ENCODE data around the gene CAMTA1.

CAMTA1 gene

GRCh38 chr1:6796095-6796494 is 10.8 kb downstream of the CAMTA1 start:
- Histone ChIP-seq H3K27me3 (ENCODE audit: low read length) (no peaks in the 10 kb centered on the region), H3K4me2 (ENCODE audit: low read depth, low read length, poor library complexity, severe bottlenecking) (no peak overlapping the region), H3K9me3 (ENCODE audit: insufficient read depth, low read length) (no peaks in the 10 kb centered on the region), H3K4me3 (ENCODE audit: insufficient read depth, low read length, poor library complexity, severe bottlenecking) (no peak overlapping the region), H3K79me2 (ENCODE audit: insufficient read depth, low read length) (peaks cover 73% of the 10 kb centered on the region), H3K36me3 (ENCODE audit: low read length) (no peaks in the 10 kb centered on the region; the same call in 1 of the 2 replicates), H3K9me2 (replicated peaks; ENCODE audit: insufficient read depth, low read length) (no peaks in the 10 kb centered on the region), H3K9ac (ENCODE audit: low read length) (no peak overlapping the region), H3F3A (ENCODE audit: insufficient read depth) (no peaks in the 10 kb centered on the region), H2AFZ (ENCODE audit: low read depth, low read length, severe bottlenecking) (no peak overlapping the region), H3K27ac (ENCODE audit: low read depth, low read length) (no peak overlapping the region), H4K20me1 (ENCODE audit: low read depth, low read length) (0 out of 2 replicates have a peak, but pooled peaks cover 16% of the 10 kb centered on the region)
- TF ChIP-seq, protein P1, sequence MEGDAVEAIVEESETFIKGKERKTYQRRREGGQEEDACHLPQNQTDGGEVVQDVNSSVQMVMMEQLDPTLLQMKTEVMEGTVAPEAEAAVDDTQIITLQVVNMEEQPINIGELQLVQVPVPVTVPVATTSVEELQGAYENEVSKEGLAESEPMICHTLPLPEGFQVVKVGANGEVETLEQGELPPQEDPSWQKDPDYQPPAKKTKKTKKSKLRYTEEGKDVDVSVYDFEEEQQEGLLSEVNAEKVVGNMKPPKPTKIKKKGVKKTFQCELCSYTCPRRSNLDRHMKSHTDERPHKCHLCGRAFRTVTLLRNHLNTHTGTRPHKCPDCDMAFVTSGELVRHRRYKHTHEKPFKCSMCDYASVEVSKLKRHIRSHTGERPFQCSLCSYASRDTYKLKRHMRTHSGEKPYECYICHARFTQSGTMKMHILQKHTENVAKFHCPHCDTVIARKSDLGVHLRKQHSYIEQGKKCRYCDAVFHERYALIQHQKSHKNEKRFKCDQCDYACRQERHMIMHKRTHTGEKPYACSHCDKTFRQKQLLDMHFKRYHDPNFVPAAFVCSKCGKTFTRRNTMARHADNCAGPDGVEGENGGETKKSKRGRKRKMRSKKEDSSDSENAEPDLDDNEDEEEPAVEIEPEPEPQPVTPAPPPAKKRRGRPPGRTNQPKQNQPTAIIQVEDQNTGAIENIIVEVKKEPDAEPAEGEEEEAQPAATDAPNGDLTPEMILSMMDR (IDR thresholded peaks at IDR 0.05; ENCODE audit: insufficient read depth, low read length, poor library complexity, severe bottlenecking): no peak
- no peak for TF ChIP-seq EZH2phosphoT487 (conservative IDR thresholded peaks at IDR 0.05; ENCODE audit: low read length)

- H3F3A ChIP-seq (ENCODE audit: insufficient read depth): no peaks in the 10 kb centered on the region
- no peaks in the 10 kb centered on the region for H3K27me3 ChIP-seq (ENCODE audit: low read length)
- H3K27ac ChIP-seq (ENCODE audit: low read depth, low read length): no peak overlapping the region
- H3K9me3 ChIP-seq (ENCODE audit: insufficient read depth, low read length): no peaks in the 10 kb centered on the region
- H3K9ac ChIP-seq (ENCODE audit: low read length): no peak overlapping the region
- H3K79me2 ChIP-seq (ENCODE audit: insufficient read depth, low read length): peaks cover 66% of the 10 kb centered on the region
- TF ChIP-seq, protein P1 (IDR thresholded peaks at IDR 0.05; ENCODE audit: insufficient read depth, low read length, poor library complexity, severe bottlenecking): no peak
- TF ChIP-seq EZH2phosphoT487 (conservative IDR thresholded peaks at IDR 0.05; ENCODE audit: low read length): no peak
- no peak overlapping the region for H2AFZ ChIP-seq (ENCODE audit: low read depth, low read length, severe bottlenecking)
- H3K36me3 ChIP-seq (ENCODE audit: low read length): no peaks in the 10 kb centered on the region; the same call in 1 of the 2 replicates
- peaks cover 15% of the 10 kb centered on the region; the same call in 1 of the 2 replicates for H4K20me1 ChIP-seq (ENCODE audit: low read depth, low read length)
- H3K4me3 ChIP-seq (ENCODE audit: insufficient read depth, low read length, poor library complexity, severe bottlenecking): no peak overlapping the region
- H3K9me2 ChIP-seq (replicated peaks; ENCODE audit: insufficient read depth, low read length): no peaks in the 10 kb centered on the region
- no peak overlapping the region for H3K4me2 ChIP-seq (ENCODE audit: low read depth, low read length, poor library complexity, severe bottlenecking)
Measured at GRCh38 chr1:6799499-6799898, 14.2 kb downstream of the CAMTA1 start.

- Histone ChIP-seq H3K27me3 (ENCODE audit: low read length) (no peaks in the 10 kb centered on the region), H3K9me3 (ENCODE audit: insufficient read depth, low read length) (no peaks in the 10 kb centered on the region), H4K20me1 (ENCODE audit: low read depth, low read length) (peaks cover 24% of the 10 kb centered on the region), H3F3A (ENCODE audit: insufficient read depth) (no peaks in the 10 kb centered on the region), H3K79me2 (ENCODE audit: insufficient read depth, low read length) (peaks cover 67% of the 10 kb centered on the region), H3K9ac (ENCODE audit: low read length) (no peak overlapping the region), H2AFZ (ENCODE audit: low read depth, low read length, severe bottlenecking) (no peak overlapping the region), H3K9me2 (replicated peaks; ENCODE audit: insufficient read depth, low read length) (no peaks in the 10 kb centered on the region), H3K36me3 (ENCODE audit: low read length) (no peaks in the 10 kb centered on the region), H3K27ac (ENCODE audit: low read depth, low read length) (no peak overlapping the region), H3K4me2 (ENCODE audit: low read depth, low read length, poor library complexity, severe bottlenecking) (no peak overlapping the region), H3K4me3 (ENCODE audit: insufficient read depth, low read length, poor library complexity, severe bottlenecking) (no peak overlapping the region)
- TF ChIP-seq, protein P1 (IDR thresholded peaks at IDR 0.05; ENCODE audit: insufficient read depth, low read length, poor library complexity, severe bottlenecking): no peak
Measured at GRCh38 chr1:6800745-6801144, 15.5 kb downstream of the CAMTA1 start.

Measured in SU-DHL-6 (cell line).